ENCODE data around the gene SLITRK1. TPM values are rescaled to one million over a fixed set of nuclear protein-coding genes. Genes with fewer than 3 reads are reported as not detected.

Gene SLITRK1
- total RNA-seq, 1 donor from 2014 or later = 1.6 TPM

DNA sequence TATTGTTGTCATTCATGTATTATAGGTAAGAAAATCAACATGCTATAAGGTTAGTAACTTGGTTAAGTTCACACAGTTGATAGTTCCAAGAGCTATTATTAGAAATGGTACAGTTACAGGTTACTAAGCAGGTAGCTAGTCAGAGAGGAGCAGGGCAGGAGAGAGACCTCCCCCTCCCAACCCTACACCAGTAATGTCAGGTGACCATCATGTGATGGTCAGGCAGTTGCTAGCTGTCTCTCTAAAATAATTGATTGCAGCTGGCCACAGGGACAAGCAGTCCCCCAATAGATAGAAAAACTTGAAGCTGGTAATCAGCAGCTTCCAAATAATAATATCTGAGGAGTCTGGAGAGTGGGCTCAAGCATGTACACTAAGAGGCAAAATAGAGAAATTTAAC, 14.6 kb downstream of the SLITRK1 start:
- no peak for DNase-seq (ENCODE audit: low spot score)
- H2AFZ ChIP-seq (replicated peaks) = peak overlapping the region; percentile 22

GRCh38 chr13:83865161-83866137, 16.8 kb downstream of the SLITRK1 start:
- no peaks in the 10 kb centered on the region for H4K20me1 ChIP-seq (ENCODE audit: low read depth)
- no peaks in the 10 kb centered on the region for H3K36me3 ChIP-seq
- H3K79me2 ChIP-seq (ENCODE audit: low read depth) = no peaks in the 10 kb centered on the region
- H3K9me3 Mint-ChIP-seq = peaks cover 2% of the 10 kb centered on the region
- no peaks in the 10 kb centered on the region for H3K9me3 ChIP-seq (ENCODE audit: low read depth)
- no peak overlapping the region for H3K4me3 Mint-ChIP-seq
- H3K4me3 ChIP-seq = no peak overlapping the region
- no peak overlapping the region for H3K9ac ChIP-seq
- peaks cover 1% of the 10 kb centered on the region for H3K27me3 Mint-ChIP-seq (ENCODE audit: insufficient read depth, low read depth)
- H3K27ac ChIP-seq = no peak overlapping the region
- no peak overlapping the region for H3K4me2 ChIP-seq
- H3K27ac Mint-ChIP-seq = no peak overlapping the region
- H3K4me1 Mint-ChIP-seq = no peaks in the 10 kb centered on the region
- TF ChIP-seq EZH2phosphoT487 (IDR thresholded peaks at IDR 0.05) (no peak), EZH2 (IDR thresholded peaks at IDR 0.05) (no peak), CTCF (IDR thresholded peaks at IDR 0.05) (no peak)
- no peak for DNase-seq (ENCODE audit: low spot score)
- no peak overlapping the region for H2AFZ ChIP-seq (replicated peaks)
- H3K27me3 ChIP-seq = no peaks in the 10 kb centered on the region
- no peaks in the 10 kb centered on the region for H3K4me1 ChIP-seq
- no peaks in the 10 kb centered on the region for H3K36me3 Mint-ChIP-seq
- H3F3A ChIP-seq (ENCODE audit: low read depth) = no peaks in the 10 kb centered on the region

More for the DNA sequence above, 14.6 kb downstream of the SLITRK1 start:
- Mint-ChIP-seq H3K9me3 (peaks cover 4% of the 10 kb centered on the region), H3K4me3 (no peak overlapping the region), H3K36me3 (peaks cover 2% of the 10 kb centered on the region), H3K27ac (no peak overlapping the region), H3K27me3 (ENCODE audit: insufficient read depth, low read depth) (no peaks in the 10 kb centered on the region), H3K4me1 (no peaks in the 10 kb centered on the region)
- no peaks in the 10 kb centered on the region for H4K20me1 ChIP-seq (ENCODE audit: low read depth)
- TF ChIP-seq EZH2phosphoT487 (IDR thresholded peaks at IDR 0.05) (no peak), CTCF (IDR thresholded peaks at IDR 0.05) (no peak), EZH2 (IDR thresholded peaks at IDR 0.05) (no peak)
- H3F3A ChIP-seq (ENCODE audit: low read depth) = no peaks in the 10 kb centered on the region
- no peaks in the 10 kb centered on the region for H3K27me3 ChIP-seq
- H3K4me1 ChIP-seq = peaks cover 6% of the 10 kb centered on the region
- H3K27ac ChIP-seq = no peak overlapping the region
- H3K4me2 ChIP-seq = no peak overlapping the region
- H3K36me3 ChIP-seq = no peaks in the 10 kb centered on the region
- no peak overlapping the region for H3K9ac ChIP-seq
- no peaks in the 10 kb centered on the region for H3K79me2 ChIP-seq (ENCODE audit: low read depth)
- H3K9me3 ChIP-seq (ENCODE audit: low read depth) = no peaks in the 10 kb centered on the region
- no peak overlapping the region for H3K4me3 ChIP-seq

DNA sequence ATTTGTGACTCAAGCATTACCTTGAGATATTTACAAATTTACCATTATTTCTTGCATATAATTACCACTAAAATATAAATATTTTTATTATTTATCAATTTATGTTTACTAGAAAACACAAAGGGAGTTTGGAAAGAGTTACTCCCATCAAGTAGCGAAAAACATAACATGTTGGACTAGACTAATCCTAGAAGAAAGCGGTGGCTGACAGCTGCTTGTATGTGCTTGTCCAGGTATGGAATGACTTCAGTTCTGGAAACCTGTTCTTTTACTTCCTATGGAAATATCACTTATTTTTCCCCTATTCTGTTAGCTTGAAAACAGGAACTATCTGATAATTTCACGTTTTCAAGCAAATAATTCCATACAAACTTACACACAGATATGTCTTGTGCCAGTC, 28.5 kb downstream of the SLITRK1 start:
- no peak overlapping the region for H3K9ac ChIP-seq
- Mint-ChIP-seq H3K4me3 (no peak overlapping the region), H3K36me3 (no peaks in the 10 kb centered on the region), H3K9me3 (no peaks in the 10 kb centered on the region), H3K4me1 (no peaks in the 10 kb centered on the region), H3K27ac (no peak overlapping the region), H3K27me3 (ENCODE audit: insufficient read depth, low read depth) (no peaks in the 10 kb centered on the region)
- TF ChIP-seq CTCF (IDR thresholded peaks at IDR 0.05) (no peak), EZH2phosphoT487 (IDR thresholded peaks at IDR 0.05) (no peak), EZH2 (IDR thresholded peaks at IDR 0.05) (no peak)
- no peaks in the 10 kb centered on the region for H4K20me1 ChIP-seq (ENCODE audit: low read depth)
- no peak overlapping the region for H3K27ac ChIP-seq
- no peaks in the 10 kb centered on the region for H3K9me3 ChIP-seq (ENCODE audit: low read depth)
- no peaks in the 10 kb centered on the region for H3K79me2 ChIP-seq (ENCODE audit: low read depth)
- no peaks in the 10 kb centered on the region for H3F3A ChIP-seq (ENCODE audit: low read depth)
- no peak overlapping the region for H3K4me3 ChIP-seq
- no peak overlapping the region for H2AFZ ChIP-seq (replicated peaks)
- no peaks in the 10 kb centered on the region for H3K27me3 ChIP-seq
- no peak overlapping the region for H3K4me2 ChIP-seq
- DNase-seq (ENCODE audit: low spot score) = no peak
- H3K4me1 ChIP-seq = no peaks in the 10 kb centered on the region
- H3K36me3 ChIP-seq = no peaks in the 10 kb centered on the region
